ENCODE results near the gene PANK1. TPM values are rescaled to one million over a fixed set of nuclear protein-coding genes. Genes with fewer than 3 reads are reported as not detected.

The PANK1 gene
- total and polyA plus RNA-seq, 2 donors (not counting 3 experiments of a cell fraction or from before 2014, with no cell fraction given), result 2.0 to 6.3 TPM

DNA sequence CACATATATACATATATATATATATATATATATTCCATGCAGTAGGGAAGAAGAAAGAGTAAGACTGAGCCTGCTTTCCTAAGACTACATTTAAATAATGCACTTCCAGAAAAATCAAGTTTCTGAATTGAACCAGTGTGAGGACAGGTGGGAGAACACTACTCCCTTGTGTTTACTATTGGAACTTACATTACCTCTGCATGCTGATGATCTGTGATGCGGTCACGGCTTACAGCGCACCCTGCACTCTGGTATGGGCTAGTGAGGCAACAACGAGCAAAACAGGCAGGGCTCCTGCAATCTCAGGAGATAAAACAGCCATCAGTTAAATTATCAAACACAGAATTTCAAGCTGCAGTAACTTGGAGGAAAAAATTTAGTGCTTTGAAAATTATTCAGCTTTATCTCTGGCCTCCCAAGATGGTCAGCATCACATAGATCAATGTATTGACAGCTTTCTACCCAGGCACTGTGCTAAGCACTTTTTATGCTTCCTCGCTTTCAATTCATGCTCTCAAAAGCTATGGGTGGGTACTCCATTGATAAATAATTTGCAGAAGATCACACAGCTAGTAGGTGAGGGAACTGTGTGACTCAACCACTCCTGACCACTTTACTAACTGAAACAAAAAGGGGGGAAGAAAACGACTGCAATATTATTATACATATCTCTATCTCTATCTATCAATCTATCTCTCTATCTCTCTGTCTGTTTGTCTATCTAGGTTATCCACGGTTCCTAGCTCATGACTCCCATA lies 89.2 kb downstream of the PANK1 start:
- Histone ChIP-seq H3K27me3 (ENCODE audit: control insufficient read depth in 2 of 2, insufficient read depth in 2 of 2, low read length in 2 of 2) (no peaks in the 10 kb centered on the region), H3K9me1 (replicated peaks; ENCODE audit: control insufficient read depth, extremely low read depth, insufficient read depth, low read length) (no peaks in the 10 kb centered on the region), H3K9me3 (replicated peaks; ENCODE audit: control insufficient read depth, insufficient read depth, low read length) (no peaks in the 10 kb centered on the region), H4K20me1 (replicated peaks; ENCODE audit: control insufficient read depth, extremely low read depth, insufficient read depth, low read length) (no peaks in the 10 kb centered on the region), H3K36me3 (ENCODE audit: control insufficient read depth in 2 of 2, extremely low read depth in 1 of 2, insufficient read depth in 2 of 2, low read length in 2 of 2) (no peaks in the 10 kb centered on the region), H3K4me3 (replicated peaks in 1 of 3; ENCODE audit: insufficient read depth in 1 of 3, low read depth in 1 of 3, low read length in 3 of 3) (no peak overlapping the region), H2AFZ (ENCODE audit: low read depth, low read length) (no peak overlapping the region), H3K9ac (replicated peaks; ENCODE audit: extremely low read depth, insufficient read depth, low read length) (no peak overlapping the region), H3K4me2 (ENCODE audit: insufficient read depth, low read length) (no peak overlapping the region), H3K4me1 (ENCODE audit: control insufficient read depth, extremely low read depth, insufficient read depth, low read length) (peaks cover 4% of the 10 kb centered on the region), H3K79me2 (ENCODE audit: control insufficient read depth, insufficient read depth, low read length) (no peaks in the 10 kb centered on the region), H3K27ac (ENCODE audit: insufficient read depth, low read depth, low read length) (no peak overlapping the region)
- POLR2A ChIA-PET, result no interaction called here
- BruUV-seq (replicated peaks), result no TSS peak
- no peak for DNase-seq (ENCODE audit: low read depth, low spot score)
- intact Hi-C loops (cut with micrococcal nuclease) (no loop called here), dilution Hi-C loops (cut with MboI; ENCODE audit: extremely low pct_ligation_motif_present, low sequenced_read_pairs) (no loop called here)
- FAIRE-seq, result no peak
- CTCF ChIA-PET, result interaction anchor here (1.0 to 1.5 kb wide), 2 partner anchors 89 to 137 kb away, joined by 3 to 5 read pairs; no protein-coding TSS in a partner anchor
- no peak for TF ChIP-seq POLR2AphosphoS5 (IDR thresholded peaks at IDR 0.05; ENCODE audit: insufficient read depth, low read depth, low read length)
- TF ChIP-seq, protein P1, sequence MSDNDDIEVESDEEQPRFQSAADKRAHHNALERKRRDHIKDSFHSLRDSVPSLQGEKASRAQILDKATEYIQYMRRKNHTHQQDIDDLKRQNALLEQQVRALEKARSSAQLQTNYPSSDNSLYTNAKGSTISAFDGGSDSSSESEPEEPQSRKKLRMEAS (IDR thresholded peaks at IDR 0.05; ENCODE audit: insufficient read depth, insufficient read length), result no peak
- TF ChIP-seq FOS (IDR thresholded peaks at IDR 0.05; ENCODE audit: borderline replicate concordance, insufficient read depth, low read length), result no peak
- TF ChIP-seq POLR2A (IDR thresholded peaks at IDR 0.05; ENCODE audit: low read depth, low read length), result no peak
- TF ChIP-seq MYC (IDR thresholded peaks at IDR 0.05; ENCODE audit: low read depth, low read length), result no peak
- TF ChIP-seq GATA2 (IDR thresholded peaks at IDR 0.05; ENCODE audit: insufficient read depth, insufficient read length, low read depth, low read length), result no peak
- no peak for TF ChIP-seq EZH2 (IDR thresholded peaks at IDR 0.05; ENCODE audit: borderline replicate concordance, low read depth, low read length, severe bottlenecking)
- no peak for TF ChIP-seq CTCF (IDR thresholded peaks at IDR 0.05; ENCODE audit: extremely low read depth in 1 of 2, insufficient read depth in 1 of 2, low read depth in 1 of 2, low read length in 2 of 2)
- no peak for TF ChIP-seq JUN (IDR thresholded peaks at IDR 0.05; ENCODE audit: borderline replicate concordance, insufficient read depth, insufficient read length, low read depth)

All from endothelial cell of umbilical vein (primary cell).